ENCODE results near the gene FER.
A peak's percentile ranks its signal among the peaks of the same experiment; 100 is the strongest.
"Not testable (repeated sequence)": the region's sequence is repeated elsewhere in the genome, so short reads cannot be mapped to it uniquely, and the experiment has no call there.

Gene FER

GRCh38 chr5:108899244-108899643 lies 151.5 kb downstream of the FER start:
- not testable (repeated sequence) for DNase-seq

DNA sequence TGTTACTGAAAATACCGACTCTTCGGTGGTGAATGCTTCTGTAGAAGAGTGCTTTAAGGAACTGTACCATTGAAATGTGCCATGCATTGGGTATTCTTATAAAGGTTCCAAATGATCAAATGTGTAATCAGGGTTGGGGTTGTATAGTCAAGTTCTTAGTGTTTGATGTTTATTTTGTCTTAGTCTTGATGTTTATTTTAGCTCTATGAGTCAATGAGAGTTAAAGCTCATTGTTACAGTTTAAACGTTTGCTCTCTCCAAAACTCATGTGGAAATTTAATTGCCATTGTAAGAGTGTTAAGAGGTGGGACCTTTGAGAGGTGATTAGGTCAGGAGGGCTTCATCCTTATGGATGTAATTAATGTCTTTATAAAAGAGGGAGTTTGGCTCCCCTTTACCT lies 153.0 kb downstream of the FER start:
- no peak for DNase-seq

DNA sequence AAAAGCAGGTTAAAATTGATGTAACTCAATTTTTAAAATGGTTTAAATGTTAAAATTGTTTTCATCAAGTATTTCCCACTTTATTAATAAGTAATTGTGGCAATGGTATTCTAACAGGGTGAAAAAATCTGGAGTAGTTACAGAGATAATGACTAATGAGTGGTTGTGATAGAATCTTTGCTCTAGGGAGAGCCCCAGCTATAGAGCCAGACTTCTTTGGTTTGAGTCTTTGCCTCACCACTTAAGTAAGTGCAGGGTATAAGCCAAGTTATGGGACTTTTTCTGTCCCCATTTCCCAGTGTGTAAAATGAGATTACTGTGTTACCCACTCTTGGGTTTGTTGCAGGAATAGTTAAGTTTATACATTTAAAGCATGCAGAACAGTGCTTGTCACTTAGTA lies 158.1 kb downstream of the FER start:
- no peak for DNase-seq

DNA sequence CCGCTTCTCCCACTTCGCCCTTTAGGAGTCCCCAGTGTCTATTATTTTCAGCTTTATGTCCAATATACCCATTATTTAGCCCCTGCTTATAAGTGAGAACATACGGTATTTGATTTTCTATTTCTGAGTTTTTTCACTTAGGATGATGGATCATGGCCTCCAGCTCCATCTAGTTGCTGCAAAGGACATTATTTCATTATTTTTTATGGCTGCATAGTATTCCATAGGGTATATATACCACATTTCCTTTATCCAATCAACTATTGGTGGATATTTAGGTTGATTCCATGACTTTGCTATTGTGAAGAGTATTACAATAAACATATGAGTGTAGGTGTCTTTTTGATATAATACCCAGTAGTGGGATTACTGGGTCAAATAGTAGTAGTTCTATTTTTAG lies 162.9 kb downstream of the FER start:
- DNase-seq, result no peak

- no peak for DNase-seq
Measured at GRCh38 chr5:108911055-108911454, 163.4 kb downstream of the FER start.

- DNase-seq, result no peak
Measured at GRCh38 chr5:108917596-108917995, 169.9 kb downstream of the FER start.

DNA sequence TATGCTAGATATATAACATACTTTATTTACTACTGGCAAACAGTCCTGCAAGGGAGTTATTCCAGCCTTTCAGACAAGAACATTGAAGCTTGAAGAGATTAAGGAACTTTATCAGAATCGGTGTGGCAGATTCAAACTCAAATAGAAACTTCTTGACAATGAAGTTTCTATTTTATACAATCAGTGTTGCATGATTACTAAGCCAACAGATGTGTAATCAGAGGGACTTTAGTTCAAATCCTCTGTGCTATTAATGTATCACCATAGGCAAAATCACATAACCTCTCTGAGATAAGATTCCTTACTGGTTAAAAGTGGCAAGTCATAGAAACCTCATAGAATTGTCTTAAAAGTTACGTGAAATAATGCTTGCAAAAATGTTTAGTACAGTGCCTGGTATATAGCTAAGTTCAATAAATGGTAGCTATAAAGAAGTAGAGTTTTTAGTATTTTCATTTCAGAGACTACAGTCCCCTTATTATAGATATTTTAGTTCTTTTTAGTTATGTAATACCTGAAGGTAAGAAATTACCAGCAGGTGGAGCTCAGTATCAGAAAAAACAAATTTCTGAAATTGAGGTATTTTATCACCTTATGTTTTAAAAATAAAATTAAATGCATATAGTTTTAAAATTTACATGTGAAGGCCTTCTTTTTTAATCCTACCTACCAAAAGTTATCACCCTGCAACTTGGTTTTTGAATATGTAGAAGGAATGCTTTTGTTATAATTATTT lies 172.1 kb downstream of the FER start:
- DNase-seq, result peak in 1 of 2 experiments; percentile 6

DNA sequence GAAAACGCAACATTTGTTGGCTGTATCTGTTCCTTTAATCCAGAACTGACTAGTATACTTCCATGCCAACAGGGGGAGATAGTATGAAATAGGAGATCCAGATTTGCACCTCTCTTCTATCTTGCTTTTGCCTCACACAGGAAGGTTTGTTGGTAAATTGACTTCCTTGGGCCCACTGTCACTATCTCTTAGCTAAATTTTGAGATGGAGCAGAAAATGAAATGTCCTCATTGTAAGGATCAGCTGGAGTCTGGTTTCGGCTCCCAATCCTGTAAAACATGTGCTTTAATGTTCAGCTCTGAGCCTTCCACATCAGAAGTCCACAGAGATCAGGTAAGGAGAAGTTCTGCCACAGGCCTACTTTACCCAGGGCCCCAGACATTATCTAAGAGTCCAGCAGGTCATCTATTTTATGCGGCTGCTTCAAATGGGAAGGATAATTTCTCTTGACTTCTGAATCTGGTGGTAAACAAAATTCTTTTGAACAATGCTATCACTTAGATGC lies 176.8 kb downstream of the FER start:
- peak; percentile 64 to 69 for DNase-seq

GRCh38 chr5:108925073-108925472 lies 177.4 kb downstream of the FER start:
- no peak for DNase-seq

DNA sequence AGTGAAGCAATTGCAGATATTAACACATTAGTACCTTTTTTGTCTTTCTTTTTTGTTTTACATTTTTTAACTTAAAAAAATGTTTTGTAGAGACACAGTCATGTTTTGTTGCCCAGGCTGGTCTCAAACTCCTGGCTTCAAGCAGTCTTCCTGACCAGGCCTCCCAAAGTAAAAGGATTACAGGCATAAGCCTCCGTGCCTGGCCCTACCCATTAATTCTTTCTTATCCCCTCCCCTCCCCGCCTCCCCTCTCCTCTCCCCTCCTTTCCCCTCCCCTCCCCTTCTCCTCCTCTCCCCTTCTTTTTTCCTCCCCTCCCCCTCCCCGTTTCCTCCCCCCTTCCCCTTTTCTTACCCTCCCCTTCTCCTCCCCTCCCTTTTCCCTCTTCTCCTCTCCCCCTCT lies 182.4 kb downstream of the FER start:
- DNase-seq, result no peak

DNA sequence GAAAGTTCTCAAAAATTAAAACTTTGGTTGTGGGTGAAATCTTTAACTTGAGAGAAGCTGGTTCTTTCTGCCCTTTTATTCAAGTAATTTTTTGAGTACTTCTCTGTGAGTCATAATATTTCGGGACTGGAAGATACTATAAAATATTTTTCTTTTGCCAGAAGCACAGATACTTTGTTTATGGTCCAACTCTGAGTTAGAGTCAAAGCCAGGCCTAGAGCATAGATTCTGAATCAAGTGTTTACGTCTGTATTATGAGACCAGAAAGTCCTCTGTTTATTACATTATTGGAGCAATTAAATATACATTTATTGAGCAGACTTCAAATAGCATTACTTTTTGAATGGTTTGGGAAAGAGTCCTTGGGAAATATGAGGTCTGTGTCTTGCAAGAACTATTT lies 187.9 kb downstream of the FER start:
- no peak for DNase-seq

DNA sequence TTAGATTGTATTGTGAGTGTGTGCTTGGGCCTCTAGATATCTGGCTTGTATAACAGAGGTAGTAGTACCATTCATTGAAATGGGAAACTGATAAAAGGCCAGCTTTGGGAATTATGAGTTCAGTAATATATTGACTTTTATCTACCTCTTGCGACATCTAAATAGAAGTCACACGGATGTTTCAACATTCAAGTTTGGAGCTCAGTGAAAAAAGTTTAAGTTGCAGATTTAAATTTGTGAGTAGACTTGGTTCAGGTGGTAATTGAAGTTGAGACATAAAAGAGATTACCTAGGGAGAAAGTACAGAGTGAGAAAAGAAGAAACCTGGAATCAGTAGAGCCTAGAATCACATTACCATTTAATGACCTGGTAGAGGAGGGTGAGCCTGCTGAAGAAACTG lies 189.5 kb downstream of the FER start:
- DNase-seq, result no peak

DNA sequence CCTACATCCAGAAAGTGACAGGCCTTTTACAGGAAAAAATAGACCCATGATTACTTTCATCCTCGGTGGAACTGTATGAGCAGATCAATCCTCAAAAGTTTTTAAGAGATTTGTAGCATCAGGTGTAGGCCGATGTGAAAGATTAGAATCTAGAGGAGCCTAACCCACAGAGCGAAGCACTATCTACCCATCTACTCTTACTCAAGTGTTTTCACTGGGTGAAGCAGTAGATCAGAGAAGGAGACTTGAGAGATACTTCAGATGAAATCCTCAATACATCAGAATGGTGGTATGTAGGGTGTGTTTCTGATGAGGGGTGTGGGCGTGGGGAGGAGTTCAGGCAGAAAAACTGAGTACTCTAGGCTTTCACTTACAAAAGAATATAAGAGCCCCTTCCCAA lies 192.8 kb downstream of the FER start:
- no peak for DNase-seq

DNA sequence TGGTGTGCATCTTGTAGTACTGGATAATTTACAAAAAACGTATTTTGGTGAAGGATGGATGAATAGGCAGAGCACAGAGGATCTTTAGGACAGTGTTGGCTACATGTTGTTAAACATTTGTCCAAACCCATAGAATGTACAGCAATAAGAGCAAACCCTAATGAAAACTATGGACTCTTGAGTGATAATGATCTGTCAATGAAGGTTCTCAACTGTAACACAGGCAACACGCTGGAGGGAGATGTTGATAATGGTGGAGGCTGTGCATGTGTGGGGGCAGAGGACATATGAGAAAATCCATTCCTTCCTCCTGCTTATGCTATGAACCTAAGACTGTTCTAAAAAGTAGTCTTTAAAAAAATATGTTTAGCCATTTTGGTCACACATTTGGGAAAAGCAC lies 194.0 kb downstream of the FER start:
- DNase-seq, result no peak

GRCh38 chr5:108942701-108943100 lies 195.0 kb downstream of the FER start:
- no peak for DNase-seq

DNA sequence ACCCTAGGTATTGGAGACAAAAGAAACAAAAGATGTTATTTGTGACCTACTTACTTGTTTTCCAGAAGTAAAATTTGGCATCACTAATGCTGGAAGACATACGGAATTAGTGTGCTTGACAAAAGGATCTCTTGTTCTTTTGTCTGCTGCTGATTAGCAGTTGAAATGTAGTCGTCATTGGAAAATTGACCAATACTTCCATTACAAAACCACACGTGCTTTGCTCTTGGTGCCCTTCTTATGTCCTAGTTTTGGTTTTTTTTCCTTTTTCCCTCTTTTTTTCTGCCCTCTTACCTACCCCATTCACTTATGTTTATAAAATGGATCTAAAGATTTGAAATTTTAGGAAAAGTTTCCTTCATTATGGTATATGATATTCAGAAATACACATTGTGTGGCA lies 197.4 kb downstream of the FER start:
- DNase-seq, result no peak

DNA sequence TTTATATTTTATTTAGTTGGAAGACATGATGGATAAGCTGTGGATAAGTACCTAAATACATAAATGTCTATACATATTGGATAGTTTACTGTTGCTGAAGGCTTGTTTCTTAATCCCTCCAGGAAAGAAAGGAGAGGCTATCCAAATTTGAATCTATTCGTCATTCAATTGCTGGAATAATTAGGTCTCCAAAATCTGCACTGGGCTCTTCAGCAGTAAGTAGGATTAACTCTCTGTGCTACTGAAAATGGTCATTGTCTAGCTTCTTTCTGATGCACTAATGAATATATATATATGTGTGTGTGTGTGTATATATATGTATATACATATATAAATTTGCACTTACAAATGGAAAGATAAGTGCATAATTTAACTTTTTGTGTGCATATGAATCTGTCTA lies 198.3 kb downstream of the FER start:
- DNase-seq, result no peak

GRCh38 chr5:108947164-108947563 lies 199.5 kb downstream of the FER start:
- no peak for DNase-seq

GRCh38 chr5:108950276-108950675 lies 202.6 kb downstream of the FER start:
- DNase-seq, result no peak

DNA sequence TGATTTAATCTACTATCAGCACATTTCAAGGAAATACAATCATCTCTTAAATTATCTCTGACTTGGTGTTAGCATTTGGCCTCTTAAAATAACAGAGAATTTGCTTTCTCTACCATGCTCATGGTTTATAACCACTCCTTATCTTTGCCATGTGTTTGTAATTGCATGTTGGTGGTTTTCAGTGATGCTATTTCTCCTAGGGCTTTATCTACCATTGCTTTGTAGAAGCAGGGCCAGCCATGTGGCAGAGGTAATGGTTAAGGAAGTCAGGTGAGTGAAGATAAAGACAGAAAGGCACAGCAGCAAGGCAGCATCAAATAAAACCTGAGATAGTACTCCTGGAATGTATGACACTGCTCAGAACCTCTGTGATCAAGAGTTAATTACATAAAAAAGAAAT lies 206.2 kb downstream of the FER start:
- no peak for DNase-seq

DNA sequence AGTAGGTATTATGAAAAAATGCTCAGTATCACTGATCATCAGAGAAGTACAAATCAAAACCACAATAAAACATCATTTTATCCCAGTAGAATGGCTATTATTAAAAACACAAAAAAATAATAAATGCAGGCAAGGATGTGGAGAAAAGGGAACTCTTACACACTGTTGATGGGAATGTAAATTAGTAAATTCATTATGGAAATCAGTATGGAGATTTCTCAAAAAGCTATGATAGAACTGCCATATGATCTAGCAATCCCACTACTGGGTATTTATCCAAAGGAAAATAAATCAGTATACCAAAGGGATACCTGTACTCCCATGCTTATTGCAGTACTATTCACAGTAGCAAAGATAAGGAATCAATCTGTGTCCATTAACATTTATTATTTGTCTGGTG lies 209.6 kb downstream of the FER start:
- DNase-seq, result no peak

DNA sequence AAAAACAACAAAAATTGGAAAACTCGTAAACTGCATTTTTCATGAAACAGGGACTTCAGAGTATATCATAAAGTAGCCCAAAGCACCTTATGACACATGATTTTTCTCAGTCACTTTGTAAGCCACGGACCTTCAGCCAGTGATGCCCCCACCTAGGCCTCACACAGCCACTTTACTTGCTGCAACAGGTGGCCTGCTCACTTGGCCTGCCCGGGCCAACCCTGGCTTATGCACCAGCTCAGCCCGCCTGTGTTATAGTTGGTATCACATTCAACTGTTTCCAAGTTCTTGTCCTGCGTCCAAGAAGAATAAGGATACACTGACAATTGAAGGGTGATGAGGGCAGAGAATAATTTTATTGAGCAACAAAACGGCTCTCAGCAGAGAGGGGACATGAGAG lies 219.2 kb downstream of the FER start:
- DNase-seq, result no peak

DNA sequence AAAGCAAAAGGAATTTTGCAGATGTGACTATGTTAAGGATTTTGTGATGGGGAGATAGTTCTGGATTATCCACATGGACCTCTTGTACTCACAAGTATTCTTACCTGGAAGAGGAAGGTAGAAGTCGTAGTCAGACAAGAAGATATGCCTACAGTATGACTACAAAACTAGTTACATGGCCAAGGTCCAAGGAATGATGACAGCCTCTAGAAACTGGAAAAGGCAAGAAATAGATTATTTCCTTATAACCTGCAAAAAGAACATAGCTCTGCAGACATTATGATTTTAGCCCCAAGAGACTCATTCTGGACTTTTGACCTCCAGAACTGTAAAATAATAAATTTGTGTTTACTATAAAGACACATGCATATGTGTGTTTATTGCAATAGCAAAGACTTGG lies 226.9 kb downstream of the FER start:
- no peak for DNase-seq

DNA sequence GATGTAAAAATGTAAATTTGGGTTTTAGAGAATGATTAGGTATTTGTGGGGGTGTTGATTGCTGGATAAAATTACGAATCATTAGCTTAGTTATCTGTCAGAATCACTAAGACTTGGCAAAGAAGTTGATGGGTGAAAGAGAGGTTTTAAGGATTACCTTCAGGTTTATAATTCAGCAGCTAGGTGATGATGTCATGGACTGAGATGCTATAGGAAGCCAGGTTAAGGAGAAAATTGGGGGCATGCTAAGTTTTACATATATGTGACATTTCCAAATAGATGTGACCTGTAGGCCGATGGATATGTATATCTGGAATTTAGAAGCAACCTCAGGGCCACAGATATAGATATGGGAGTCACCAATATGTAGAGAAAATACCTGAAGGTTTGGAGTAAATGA lies 228.0 kb downstream of the FER start:
- no peak for DNase-seq

DNA sequence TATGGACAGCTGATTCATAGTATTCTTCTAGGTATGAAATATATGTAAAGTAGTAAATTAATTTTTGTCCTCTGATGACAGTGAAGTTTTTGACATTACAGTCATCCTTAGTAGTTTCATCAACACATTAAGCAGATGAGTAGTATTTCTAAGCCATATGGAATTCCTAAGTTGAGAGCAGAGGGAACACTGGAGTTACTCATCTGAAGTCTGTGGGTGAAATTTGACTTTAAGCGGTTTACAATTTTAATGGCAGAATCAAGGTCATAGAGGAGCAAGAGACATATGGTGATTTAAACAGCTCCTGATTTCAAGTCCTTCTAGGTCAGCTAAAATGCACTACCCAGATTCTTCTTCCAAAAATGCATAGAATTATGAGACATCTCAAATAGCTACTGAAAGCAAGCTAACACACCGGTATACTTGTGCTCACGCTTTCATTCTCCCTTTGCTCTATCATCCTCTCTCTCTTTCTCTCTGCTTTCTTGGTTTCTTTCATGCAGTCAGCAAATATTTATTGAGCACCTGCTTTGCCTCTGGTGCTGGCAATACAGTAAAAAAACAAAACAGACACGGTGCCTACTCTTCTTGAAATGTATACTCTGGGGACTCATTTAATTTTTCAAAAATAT lies 235.9 kb downstream of the FER start:
- DNase-seq, result no peak

Measured in SHP77 (cell line).